Raji (cell line): ENCODE measurements around the gene HEMGN.
A peak's percentile ranks its signal among the peaks of the same experiment; 100 is the strongest.

Experiments used
- POLR2A ChIP-seq: IDR thresholded peaks from 2 replicates; pipeline ENCODE4 v1.6.1; 2011; ENCODE audit warnings: low read depth, low read length, control low read depth; ENCODE audit not compliant: insufficient read depth

HEMGN gene

DNA sequence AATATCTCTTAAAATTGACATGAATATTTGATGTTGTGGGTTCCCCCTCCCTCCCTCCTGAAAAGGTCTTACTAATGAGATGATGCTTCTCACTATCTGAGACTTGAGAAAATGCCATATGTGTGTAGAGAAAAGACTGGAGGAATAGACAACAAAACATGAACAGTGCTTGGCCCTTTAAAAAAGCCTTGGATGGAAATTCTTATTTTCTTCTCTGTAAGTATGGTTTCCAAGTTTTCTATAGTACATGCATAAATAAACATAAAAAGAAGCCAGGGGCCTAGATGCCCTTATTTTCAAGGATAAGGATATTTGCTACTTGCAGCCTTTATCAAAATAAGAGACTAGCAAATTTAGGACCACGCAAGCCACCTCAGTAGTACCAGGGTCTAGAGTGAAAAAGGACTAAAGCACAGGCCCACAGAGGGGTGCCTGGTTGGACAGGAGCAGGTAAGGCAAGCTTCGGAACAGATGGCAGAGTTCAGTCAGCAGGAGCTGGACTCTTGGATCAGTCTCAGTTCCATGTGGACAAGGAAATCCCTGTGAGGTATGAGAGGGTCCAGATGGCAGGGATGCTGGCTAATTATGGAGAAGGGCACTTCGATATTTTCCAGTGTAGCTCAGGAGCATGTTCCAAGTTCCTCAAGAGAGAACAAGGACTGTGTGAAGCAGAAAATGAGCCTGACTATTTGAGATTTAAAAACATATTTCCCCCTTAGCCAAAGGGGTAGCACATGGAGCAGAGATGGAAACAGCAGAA lies 40.6 kb upstream of the HEMGN start:
- TF ChIP-seq POLR2A, result no peak

DNA sequence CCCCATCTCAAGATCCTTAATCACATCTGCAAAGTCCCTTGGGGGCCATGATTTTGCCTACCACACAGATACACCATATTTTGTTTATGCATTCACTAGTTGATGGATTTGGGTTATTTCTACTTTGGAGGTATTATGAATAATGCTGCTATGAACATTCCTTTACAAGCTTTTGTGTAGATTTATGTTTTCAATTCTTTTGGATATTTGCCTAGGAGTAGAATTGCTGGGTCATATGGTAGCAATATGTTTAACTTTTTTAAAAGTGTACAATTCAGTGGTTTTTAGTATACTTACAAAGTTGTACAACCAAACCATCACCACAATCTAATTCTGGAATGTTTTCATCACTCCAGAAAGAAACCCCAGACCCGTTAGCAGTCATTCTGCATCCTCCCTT lies 37.4 kb upstream of the HEMGN start:
- TF ChIP-seq POLR2A, result no peak

DNA sequence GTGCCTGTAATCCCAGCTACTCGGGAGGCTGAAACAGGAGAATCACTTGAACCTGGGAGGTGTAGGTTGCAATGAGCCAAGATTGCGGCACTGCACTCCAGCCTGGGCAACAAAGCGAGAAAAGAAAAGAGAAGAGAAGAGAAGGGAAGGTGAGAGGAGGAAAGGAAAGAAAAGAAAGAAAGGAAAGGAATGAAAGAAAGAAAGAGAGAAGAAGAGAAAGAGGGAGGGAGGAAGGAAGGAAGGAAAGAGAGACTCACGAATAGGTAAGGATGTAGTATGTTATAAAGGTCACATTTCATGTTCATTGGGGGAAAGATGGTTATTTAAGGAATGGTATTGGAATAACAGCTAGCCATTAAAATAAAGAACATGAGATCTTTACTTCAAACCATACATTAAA lies 34.8 kb upstream of the HEMGN start:
- no peak for TF ChIP-seq POLR2A

- no peak for TF ChIP-seq POLR2A
Observed at GRCh38 chr9:97970165-97970564, 32.2 kb upstream of the HEMGN start.

GRCh38 chr9:97969014-97969413 lies 31.0 kb upstream of the HEMGN start:
- TF ChIP-seq POLR2A, result no peak

DNA sequence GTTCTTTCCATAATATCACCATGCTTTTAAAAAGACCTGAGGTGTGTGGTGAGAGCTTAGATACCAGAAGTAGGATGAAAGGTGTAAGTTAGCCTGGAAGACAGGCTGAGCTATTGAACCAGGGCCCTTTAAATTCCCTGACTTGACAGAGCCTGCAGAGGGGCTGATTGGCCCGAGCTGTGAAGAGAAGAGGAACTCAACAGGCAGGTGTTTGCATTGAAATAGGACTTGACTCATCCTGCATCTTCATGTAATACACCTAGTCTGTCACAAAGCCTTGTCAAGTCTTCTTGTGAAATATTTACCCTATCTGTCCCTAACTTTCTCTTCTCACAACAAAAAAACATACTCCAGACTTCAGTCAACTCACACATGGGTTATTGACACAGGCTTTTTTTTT lies 28.5 kb upstream of the HEMGN start:
- no peak for TF ChIP-seq POLR2A

GRCh38 chr9:97964901-97965300 lies 26.9 kb upstream of the HEMGN start:
- no peak for TF ChIP-seq POLR2A

DNA sequence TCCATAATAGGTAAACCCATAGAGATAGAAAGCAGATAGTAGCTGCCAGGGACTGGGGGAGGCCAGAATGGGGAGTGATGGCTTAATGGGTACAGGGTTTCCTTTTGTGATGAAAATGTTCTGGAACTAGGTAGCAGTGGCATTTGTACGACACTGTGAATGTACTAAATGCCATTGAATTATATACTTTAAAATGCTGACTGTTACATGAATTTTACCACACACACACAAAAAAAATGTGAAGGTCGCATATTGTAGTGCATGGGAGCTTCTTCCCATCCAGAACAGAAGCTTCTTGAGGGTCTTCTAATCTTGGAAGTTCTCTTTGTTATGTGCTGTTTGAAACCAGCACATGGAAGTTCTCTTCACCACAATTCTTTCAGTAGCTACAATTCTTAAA lies 25.3 kb upstream of the HEMGN start:
- no peak for TF ChIP-seq POLR2A

GRCh38 chr9:97962575-97962974 lies 24.6 kb upstream of the HEMGN start:
- TF ChIP-seq POLR2A, result no peak

DNA sequence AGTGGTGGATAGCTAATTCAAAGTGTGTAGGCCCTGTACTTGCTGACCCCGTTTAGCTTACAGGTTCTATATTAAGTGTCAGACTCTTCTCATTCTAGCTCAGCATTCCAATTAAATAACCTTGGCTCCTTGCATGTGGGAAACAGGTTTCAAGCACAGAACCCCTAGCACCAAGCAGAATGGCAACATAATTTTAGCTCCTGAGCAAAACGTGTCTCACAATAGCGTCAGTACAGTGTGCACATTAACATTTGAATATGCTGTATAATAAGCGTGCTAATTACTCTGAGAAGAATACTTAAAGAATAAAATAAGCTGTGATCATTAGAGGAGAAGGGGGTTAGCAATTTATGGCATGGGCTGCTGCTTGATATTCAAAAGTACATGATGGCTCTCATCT lies 24.2 kb upstream of the HEMGN start:
- TF ChIP-seq POLR2A, result no peak

GRCh38 chr9:97961361-97961760 lies 23.4 kb upstream of the HEMGN start:
- no peak for TF ChIP-seq POLR2A

- TF ChIP-seq POLR2A, result no peak
Observed at GRCh38 chr9:97959585-97959984, 21.6 kb upstream of the HEMGN start.

- no peak for TF ChIP-seq POLR2A
Observed at GRCh38 chr9:97958812-97959511, 21.0 kb upstream of the HEMGN start.

GRCh38 chr9:97956331-97956730 lies 18.4 kb upstream of the HEMGN start:
- TF ChIP-seq POLR2A, result no peak

- 0 out of 2 replicates have a peak, but pooled peaks have one; percentile 26 for TF ChIP-seq POLR2A
Observed at GRCh38 chr9:97954550-97954989, 16.6 kb upstream of the HEMGN start.

DNA sequence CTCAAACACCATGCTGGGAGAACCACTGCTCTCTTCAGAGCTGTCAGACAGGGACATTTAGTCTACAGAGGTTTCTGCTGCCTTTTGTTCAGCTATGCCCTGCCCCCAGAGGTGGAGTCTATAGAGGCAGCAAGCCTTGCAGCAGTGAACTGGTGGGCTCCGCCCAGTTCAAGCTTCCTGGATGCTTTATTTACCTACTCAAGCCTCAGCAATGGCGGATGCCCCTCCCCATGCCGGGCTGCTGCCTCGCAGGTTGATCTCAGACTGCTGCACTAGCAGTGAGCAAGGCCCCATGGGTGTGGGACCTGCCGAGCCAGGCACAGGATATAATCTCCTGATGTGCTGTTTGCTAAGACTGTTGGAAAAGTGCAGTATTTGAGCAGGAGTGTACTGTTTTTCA lies 12.9 kb upstream of the HEMGN start:
- TF ChIP-seq POLR2A, result peak; percentile 45; the same call in 1 of the 2 replicates
